Smooth muscle cell (in vitro differentiated cells): Measurements from ENCODE around the gene PTPRN2. TPM values are rescaled to one million over a fixed set of nuclear protein-coding genes. Genes with fewer than 3 reads are reported as not detected.

Experiments used
- DNase-seq: peaks from one replicate; lab custom pipeline; 2025; ENCODE audit not compliant: unreplicated experiment; lab: John Stamatoyannopoulos, UW
- H2AFZ ChIP-seq: fragments of 200-600 bp; sonication (generic); 2 replicates; pipeline ENCODE4 v1.6.0; 2016; ENCODE audit warnings: antibody characterized with exemption, low read depth, mild to moderate bottlenecking
- H3F3A ChIP-seq: fragments of 200-600 bp; sonication (generic); 2 replicates; pipeline ENCODE4 v1.6.0; 2017; ENCODE audit warnings: antibody characterized with exemption, low read depth
- H3K27ac ChIP-seq: fragments of 200-600 bp; sonication (generic); 2 replicates; pipeline ENCODE4 v1.5.1; 2016; ENCODE audit warnings: low read depth, mild to moderate bottlenecking
- H3K27me3 ChIP-seq: fragments of 200-600 bp; sonication (generic); 2 replicates; pipeline ENCODE4 v1.6.1; 2016; ENCODE audit warnings: low read depth, mild to moderate bottlenecking
- H3K36me3 ChIP-seq: fragments of 200-600 bp; sonication (generic); 2 replicates; pipeline ENCODE4 v1.5.1; 2016; ENCODE audit warnings: low read depth
- H3K4me1 ChIP-seq: fragments of 200-600 bp; sonication (generic); 2 replicates; pipeline ENCODE4 v1.5.1; 2016; ENCODE audit warnings: low read depth
- H3K4me2 ChIP-seq: fragments of 200-600 bp; sonication (generic); 2 replicates; pipeline ENCODE4 v1.6.0; 2016; ENCODE audit warnings: mild to moderate bottlenecking
- H3K4me3 ChIP-seq: fragments of 200-600 bp; sonication (generic); 2 replicates; pipeline ENCODE4 v1.5.1; 2016; ENCODE audit warnings: mild to moderate bottlenecking
- H3K79me2 ChIP-seq: fragments of 200-600 bp; sonication (generic); 2 replicates; pipeline ENCODE4 v1.6.0; 2016; ENCODE audit warnings: low read depth, mild to moderate bottlenecking
- H3K9ac ChIP-seq: fragments of 200-600 bp; sonication (generic); 2 replicates; pipeline ENCODE4 v1.6.0; 2016; ENCODE audit warnings: low read depth
- H3K9me3 ChIP-seq: fragments of 200-600 bp; sonication (generic); replicated peaks from 2 replicates; pipeline ENCODE4 v1.5.1; 2016; ENCODE audit warnings: low read depth
- H4K20me1 ChIP-seq: fragments of 200-600 bp; sonication (generic); 2 replicates; pipeline ENCODE4 v1.6.0; 2016; ENCODE audit warnings: low read depth
- WGBS: methylation state at CpG from one replicate; pipeline ENCODE4 v1.1.7; 2016; ENCODE audit warnings: low lambda C conversion rate; 5-methylcytosine and 5-hydroxymethylcytosine counted together
- polyA plus RNA-seq: library from polyadenylated mRNA; unstranded; fragments of >200 nt; fragmentation: Nextera tagmentation; extraction: Ambion mirVana; gene quantifications from 2 replicates; pipeline ENCODE4 v1.2.1, GENCODE V29; 2016
- total RNA-seq: library from RNA; depleted of rRNA; stranded (reverse); fragments of >200 nt; gene quantifications from 2 replicates; pipeline ENCODE4 v1.2.3, GENCODE V29; 2014
- TF ChIP-seq, protein P1 (sequence below): fragments of 200-600 bp; sonication (generic); IDR thresholded peaks from 2 replicates; pipeline ENCODE4 v1.5.1; 2017; ENCODE audit warnings: borderline replicate concordance, mild to moderate bottlenecking, antibody characterized with exemption; ENCODE audit not compliant: insufficient read depth, poor library complexity, severe bottlenecking

Gene PTPRN2
- total and polyA plus RNA-seq, 2 experiments from 2014 or later, result 0.09 to 0.87 TPM

DNA sequence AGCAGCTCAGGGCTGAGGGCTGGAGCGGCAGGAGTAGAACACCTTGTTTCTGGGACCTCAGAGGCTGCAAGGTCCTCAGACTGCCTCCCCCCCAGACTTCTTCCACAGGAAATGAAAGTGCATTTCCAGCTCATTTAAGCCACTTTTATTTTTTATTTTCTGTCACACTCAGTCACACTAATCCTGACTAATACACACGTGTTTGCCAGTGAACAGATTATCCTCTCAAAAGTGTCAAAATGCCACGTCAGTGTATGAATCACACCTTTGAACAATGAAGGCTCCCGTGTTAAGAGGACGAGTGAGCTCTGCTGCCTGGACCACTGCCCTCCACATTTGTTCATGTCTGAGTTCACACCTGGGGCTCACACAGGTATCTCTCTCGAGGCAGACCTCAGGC lies 762.3 kb downstream of the PTPRN2 start:
- Histone ChIP-seq H3K4me2 (no peak overlapping the region), H4K20me1 (no peaks in the 10 kb centered on the region), H3K27me3 (no peaks in the 10 kb centered on the region), H3K36me3 (no peaks in the 10 kb centered on the region), H3K9me3 (no peaks in the 10 kb centered on the region), H3F3A (no peaks in the 10 kb centered on the region), H3K27ac (no peak overlapping the region), H3K9ac (no peak overlapping the region), H3K79me2 (no peaks in the 10 kb centered on the region), H3K4me1 (no peaks in the 10 kb centered on the region), H2AFZ (no peak overlapping the region), H3K4me3 (no peak overlapping the region)
- 80% methylated on average over 6 of the region's 6 CpGs for WGBS
- DNase-seq, result no peak
- TF ChIP-seq, protein P1, sequence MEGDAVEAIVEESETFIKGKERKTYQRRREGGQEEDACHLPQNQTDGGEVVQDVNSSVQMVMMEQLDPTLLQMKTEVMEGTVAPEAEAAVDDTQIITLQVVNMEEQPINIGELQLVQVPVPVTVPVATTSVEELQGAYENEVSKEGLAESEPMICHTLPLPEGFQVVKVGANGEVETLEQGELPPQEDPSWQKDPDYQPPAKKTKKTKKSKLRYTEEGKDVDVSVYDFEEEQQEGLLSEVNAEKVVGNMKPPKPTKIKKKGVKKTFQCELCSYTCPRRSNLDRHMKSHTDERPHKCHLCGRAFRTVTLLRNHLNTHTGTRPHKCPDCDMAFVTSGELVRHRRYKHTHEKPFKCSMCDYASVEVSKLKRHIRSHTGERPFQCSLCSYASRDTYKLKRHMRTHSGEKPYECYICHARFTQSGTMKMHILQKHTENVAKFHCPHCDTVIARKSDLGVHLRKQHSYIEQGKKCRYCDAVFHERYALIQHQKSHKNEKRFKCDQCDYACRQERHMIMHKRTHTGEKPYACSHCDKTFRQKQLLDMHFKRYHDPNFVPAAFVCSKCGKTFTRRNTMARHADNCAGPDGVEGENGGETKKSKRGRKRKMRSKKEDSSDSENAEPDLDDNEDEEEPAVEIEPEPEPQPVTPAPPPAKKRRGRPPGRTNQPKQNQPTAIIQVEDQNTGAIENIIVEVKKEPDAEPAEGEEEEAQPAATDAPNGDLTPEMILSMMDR, result no peak

DNA sequence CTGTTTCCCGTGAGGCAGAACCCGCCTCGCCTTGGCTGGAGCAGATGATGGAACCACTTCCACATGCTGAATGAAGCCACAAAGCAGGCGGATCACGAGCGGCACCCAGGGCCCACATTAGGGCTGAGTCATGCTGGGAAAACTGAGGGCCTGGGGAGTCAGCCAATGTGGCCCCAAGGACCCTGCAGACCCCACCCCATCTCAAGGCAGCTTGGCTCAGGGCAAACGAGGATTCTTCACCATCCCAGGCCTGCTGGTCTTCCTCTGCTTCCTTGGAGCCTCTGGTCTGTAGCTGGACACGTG lies 762.9 kb downstream of the PTPRN2 start:
- Histone ChIP-seq H3K4me3 (no peak overlapping the region), H3K4me2 (no peak overlapping the region), H3K27me3 (no peaks in the 10 kb centered on the region), H3K79me2 (no peaks in the 10 kb centered on the region), H3K9ac (no peak overlapping the region), H3F3A (no peaks in the 10 kb centered on the region), H4K20me1 (no peaks in the 10 kb centered on the region), H3K27ac (no peak overlapping the region), H3K9me3 (no peaks in the 10 kb centered on the region), H3K36me3 (no peaks in the 10 kb centered on the region), H2AFZ (no peak overlapping the region), H3K4me1 (no peaks in the 10 kb centered on the region)
- DNase-seq, result no peak
- WGBS, result 88% methylated on average over 8 of the region's 8 CpGs
- TF ChIP-seq, protein P1, result no peak

DNA sequence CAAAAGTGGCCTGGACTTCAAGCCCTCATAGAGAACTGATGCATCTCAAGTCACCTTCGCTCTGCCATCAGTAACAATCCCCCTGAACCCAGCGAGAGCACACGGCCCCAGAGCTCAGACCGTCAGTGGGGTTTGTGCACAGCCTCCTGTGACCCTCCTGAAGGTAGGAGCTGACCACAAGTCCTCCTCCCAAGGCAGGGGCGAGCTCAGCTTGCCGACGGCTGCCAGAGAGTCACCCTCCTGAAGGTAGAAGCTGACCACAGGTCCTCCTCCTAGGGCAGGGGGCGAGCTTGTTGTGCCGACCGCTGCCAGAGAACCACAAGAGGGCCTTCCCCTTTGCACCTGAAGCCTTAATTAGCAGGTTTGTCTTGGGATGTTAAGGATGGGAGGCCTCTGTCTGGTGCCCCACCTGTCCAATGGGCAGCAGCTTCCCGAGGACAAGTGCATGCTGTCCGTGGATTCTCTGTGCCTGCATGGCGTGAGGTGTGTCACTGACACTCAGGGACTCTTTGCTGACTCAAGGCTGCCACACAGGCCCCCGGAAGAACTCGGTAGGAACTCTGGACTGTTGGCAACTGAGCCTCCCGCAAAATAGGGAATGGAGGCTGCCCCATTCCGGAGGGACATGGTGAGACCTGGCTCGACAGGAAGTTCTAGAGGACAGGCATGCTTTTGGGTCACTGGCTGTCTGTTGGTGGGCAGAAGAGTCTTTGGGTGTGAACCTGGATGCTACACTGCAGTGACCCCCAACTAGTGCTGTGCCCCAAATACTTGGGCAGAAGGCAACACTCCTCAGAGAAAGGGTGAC lies 763.4 kb downstream of the PTPRN2 start:
- no peaks in the 10 kb centered on the region for H3K4me1 ChIP-seq
- H3K9ac ChIP-seq, result no peak overlapping the region
- H3K27ac ChIP-seq, result no peak overlapping the region
- TF ChIP-seq, protein P1, result no peak
- H3K9me3 ChIP-seq, result no peaks in the 10 kb centered on the region
- H3K27me3 ChIP-seq, result no peaks in the 10 kb centered on the region
- no peaks in the 10 kb centered on the region for H3K36me3 ChIP-seq
- no peak overlapping the region for H3K4me2 ChIP-seq
- H3F3A ChIP-seq, result no peaks in the 10 kb centered on the region
- 88% methylated on average over 18 of the region's 18 CpGs for WGBS
- H3K79me2 ChIP-seq, result no peaks in the 10 kb centered on the region
- no peak overlapping the region for H2AFZ ChIP-seq
- no peak for DNase-seq
- H4K20me1 ChIP-seq, result no peaks in the 10 kb centered on the region
- H3K4me3 ChIP-seq, result no peak overlapping the region

DNA sequence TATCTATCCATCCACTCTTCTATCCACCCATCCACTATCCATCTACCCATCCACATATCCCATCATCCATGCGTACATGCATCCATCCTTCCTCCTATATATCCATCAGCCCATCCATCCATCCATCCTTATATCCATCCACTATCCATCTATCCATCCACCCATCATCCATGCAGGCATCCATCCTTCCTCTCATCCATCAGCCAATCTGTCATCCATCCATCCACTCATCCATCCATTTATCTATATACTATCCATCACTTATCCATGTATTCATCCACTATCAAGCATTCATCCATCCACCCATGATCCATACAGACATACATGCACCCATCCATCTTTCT lies 765.0 kb downstream of the PTPRN2 start:
- Histone ChIP-seq H3K27me3 (no peaks in the 10 kb centered on the region), H3K36me3 (no peaks in the 10 kb centered on the region), H3K4me3 (no peak overlapping the region), H3K9ac (no peak overlapping the region), H2AFZ (no peak overlapping the region), H3K9me3 (no peaks in the 10 kb centered on the region), H3K4me1 (no peaks in the 10 kb centered on the region), H3K27ac (no peak overlapping the region), H3F3A (no peaks in the 10 kb centered on the region), H3K4me2 (no peak overlapping the region), H4K20me1 (no peaks in the 10 kb centered on the region), H3K79me2 (no peaks in the 10 kb centered on the region)
- DNase-seq, result no peak
- TF ChIP-seq, protein P1, result no peak
- WGBS, result 95% methylated on average over 1 of the region's 1 CpG
